GM21515 (cell line): ENCODE results near the gene U2AF1L4.
"Not testable (repeated sequence)": the region's sequence is repeated elsewhere in the genome, so short reads cannot be mapped to it uniquely, and the experiment has no call there.

ENCODE experiments used
- ATAC-seq: cut with Tn5 transposase; IDR thresholded peaks from one replicate; pipeline ENCODE4 v1.9.1; 2021; ENCODE audit not compliant: unreplicated experiment

U2AF1L4 gene

DNA sequence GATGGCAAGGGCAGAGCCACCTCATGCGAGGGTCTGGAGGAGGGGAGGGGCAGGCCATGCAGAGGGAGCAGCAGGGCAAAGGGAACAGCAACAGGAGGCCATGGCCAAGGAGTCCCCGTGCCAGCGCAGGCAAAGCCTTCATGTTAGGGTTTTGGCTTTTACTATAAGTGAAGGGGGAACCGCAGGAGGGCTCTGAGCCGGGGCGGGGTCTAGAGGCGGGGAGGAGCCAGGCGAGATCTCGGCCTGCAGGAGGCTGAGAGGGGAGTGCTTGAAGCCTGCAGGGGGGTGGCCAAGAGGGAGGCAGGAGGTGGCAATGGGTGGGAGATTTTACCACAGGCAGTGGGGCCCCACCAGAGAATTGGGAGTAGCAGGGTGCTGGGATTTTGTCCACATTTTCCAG lies 36.4 kb upstream of the U2AF1L4 start:
- ATAC-seq: no peak

DNA sequence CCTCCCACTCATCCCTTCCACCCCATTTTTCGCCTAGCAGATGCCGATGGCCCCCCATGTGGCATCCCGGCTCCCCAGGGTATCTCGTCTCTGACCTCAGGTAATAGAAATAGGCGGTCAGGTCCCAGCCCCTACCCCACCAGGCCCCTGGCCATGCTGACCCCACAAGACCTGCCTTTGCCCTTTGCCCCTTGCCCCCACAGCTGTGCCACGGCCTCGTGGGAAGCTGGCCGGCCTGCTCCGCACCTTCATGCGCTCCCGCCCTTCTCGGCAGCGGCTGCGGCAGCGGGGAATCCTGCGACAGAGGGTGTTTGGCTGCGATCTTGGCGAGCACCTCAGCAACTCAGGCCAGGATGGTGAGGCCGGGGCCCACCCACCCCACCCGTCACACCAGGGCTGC lies 35.5 kb upstream of the U2AF1L4 start:
- no peak for ATAC-seq

DNA sequence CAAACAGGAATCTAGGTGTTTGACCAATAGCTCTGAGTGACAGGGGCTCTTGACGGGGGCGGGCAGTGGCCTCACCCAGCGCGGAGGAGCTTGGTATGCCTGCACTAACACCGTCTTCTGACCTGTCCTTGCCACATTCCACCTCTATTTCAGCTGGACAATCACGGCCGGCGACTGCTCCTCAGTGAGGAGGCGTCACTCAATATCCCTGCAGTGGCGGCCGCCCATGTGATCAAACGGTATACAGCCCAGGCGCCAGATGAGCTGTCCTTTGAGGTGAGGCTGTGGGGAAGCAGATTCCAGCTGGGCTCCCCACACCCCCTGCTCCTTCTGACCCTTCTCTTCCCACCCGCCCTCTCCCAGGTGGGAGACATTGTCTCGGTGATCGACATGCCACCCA lies 34.8 kb upstream of the U2AF1L4 start:
- no peak for ATAC-seq

DNA sequence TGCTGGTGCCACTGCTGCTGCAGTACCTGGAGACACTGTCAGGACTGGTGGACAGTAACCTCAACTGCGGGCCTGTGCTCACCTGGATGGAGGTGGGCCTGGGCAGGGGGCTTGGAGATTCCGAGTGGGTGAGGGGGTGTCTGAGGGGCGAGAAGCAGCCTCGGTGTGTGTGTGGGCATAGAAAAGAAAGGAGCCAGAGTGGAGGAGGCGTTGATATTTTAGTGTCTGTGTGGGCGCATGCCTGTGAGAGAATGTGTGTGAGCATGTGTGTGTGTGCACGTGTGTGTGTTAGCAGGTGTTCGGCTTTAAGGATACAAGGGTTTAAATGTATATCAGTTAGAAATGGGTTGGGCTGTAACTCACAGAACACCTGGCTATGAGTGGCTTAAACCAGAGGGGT lies 33.8 kb upstream of the U2AF1L4 start:
- ATAC-seq: no peak

DNA sequence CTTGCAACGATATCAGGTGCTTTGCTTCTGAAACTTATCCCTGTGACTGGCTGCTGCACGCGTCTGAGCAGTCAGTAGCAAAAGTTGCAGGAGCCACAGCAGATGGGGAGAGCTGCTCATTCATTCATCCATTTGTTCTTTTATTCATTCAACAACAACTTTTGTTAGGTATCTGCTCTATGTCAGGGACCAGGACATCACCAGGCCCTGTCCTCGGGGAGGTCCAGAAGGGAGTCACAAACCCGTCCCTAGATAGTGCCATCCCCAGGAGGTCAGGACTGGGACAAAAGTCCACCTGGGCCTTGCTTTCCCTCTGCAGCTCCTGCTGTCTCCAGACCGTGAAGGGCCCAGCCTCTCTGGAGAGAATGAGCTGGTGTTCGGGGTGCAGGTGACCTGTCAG lies 32.7 kb upstream of the U2AF1L4 start:
- no peak for ATAC-seq

DNA sequence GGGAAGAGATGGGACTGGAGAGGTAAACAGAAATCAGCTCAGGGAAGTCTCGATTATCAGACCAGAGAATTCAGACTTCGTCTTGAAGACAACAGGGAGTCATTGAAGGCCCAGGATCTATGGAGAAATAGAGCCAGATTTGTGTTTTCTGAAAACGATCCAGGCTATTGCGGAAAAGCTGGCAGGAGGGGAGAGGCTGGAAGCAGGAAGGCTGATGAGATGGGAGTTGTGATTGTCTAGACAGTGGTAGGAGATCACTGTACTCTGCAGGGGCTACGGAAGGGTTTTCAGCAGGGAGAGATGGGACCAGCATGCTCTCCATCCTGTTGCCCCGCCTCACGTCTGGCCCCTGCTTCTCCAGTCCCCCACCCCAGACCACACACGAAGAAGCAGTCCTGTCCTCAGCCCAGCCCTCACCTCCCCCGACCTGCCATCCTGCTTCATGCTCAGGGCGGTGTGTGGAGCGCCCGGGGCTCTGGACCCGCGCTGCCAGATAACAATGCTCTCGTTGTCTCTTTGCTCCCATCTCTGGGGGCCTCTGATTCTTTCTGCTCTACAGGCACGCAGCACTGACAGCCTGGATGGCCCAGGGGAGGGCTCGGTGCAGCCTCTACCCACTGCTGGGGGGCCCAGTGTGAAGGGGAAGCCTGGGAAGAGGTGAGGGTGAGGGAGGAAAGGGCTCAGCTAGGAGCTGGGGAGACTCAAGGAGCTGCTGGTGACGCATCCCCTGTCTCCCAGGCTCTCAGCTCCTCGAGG lies 32.0 kb upstream of the U2AF1L4 start:
- no peak for ATAC-seq

DNA sequence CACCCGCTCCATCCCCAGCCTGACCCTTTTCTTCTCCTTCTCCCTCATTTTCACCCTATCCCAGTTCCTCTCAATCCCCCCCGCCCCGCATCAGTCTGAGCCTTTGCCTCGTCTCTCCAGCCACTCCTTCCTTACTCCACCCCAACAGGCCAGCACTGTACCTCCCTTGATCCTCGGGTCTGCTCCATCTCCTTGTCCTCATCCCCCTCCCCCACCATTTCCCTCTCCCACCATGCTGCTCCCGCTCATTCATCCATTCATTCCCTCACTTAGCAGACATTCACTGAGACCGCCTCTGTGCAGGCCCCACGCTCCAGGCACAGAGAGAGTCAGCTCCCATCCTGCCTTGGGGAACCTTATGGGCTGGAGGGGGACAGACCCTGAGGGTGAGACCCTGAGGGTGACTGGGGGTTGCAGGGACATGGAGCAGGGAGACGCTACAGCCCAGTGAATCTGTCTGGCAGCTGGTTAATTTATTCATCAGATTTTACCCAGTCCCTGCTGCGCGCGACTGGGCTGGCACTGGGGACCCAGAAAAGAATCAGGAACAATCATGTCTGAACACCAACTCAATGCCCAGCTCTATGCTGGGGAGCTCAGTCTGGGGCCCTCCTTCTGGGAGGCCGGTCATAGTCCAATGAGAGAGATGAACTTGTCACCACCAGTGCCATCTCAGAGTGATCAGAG lies 31.0 kb upstream of the U2AF1L4 start:
- no peak for ATAC-seq

DNA sequence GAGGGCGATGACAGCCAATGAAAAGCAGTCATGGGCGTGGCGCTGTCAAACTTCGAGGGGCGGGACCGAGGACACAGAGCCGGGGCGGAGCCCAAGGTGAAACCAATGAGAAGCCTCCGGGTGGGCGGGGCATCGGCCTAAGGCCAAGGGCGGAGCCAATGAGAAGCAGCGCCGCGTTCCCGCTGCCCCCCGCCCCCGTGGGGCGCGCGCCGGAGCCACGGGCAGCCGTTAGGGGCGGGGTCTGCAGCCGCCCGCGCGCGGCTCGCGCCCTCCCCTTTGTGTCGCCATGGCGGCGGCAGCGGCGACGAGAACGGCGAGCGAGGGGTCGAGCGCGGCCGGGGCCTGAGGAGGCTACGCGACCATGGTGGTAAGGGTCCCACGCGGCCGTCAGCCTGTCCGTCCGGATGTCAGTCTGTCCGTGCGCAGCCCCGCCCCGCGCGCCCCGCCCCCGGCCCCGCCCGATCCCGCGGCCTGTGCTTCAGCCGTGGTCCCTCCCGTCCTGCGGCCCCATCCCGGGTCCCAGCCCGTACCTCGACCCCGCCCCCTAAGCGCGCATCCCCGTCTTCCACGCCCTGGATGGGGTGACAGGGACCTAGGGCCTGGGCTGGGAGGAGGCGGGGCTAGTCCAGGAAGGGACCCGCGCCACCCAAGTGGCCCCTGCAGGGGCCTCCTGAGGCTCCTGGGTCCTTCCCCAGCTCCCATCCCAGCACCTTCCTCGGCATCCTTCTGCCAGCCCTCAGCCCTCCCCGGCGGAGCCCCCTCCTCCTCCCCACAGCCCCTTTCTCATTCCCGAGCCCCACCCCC lies 30.3 kb upstream of the U2AF1L4 start, which contains the start of gene ARHGAP33:
TSS of gene ARHGAP33 (plus strand) at position 267 of the 804 bp plus-strand sequence. CDS start at position 362, 95 bp downstream.
- ATAC-seq: peak; percentile 91

DNA sequence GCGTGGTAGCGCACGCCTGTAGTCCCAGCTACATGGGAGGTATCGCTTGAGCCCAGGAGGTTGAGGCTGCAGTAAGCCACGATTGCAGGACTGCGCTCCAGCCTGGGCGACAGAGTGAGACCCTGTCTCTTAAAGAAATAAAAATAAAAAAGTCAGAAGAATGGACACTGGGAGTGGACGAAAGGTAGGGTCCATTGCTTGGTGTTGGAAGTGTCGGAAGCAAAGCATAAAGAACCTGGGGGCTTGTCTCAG lies 29.8 kb upstream of the U2AF1L4 start:
- ATAC-seq: no peak

DNA sequence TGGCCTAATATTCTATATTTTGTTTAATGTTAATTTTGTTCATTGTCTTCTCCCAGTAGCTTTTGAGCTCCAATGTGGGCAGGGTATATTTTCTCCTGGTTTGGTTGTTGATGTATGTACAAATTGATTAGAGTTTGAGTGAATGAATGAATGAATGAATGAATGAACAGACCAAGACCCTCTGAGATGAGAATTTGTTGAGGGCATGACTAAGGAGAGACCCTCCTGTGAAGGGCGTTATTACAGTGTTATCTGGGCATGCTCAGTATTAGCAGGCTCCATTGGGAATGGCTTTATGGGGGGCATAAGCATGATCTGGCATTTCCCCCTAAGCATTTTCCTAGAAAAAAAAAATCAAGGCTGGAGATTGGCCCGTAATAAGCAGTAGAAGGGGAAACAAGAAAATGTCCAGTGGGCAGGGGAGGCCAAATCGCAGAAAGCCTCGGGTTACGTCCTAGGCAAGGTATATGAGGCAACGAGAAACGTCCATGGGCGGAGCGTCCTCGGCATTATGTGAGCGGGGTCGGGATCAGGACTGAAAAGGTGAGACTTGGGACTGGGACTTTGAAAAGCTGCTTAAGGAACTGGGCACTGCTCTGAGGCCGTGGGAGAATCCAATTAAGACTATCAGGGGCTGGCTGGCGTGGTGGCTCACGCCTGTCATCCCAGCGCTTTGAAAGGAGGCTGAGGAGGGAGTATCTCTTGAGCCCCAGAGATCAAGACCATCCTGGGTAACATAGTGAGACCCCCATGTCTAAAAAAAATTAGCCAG lies 29.2 kb upstream of the U2AF1L4 start:
- no peak for ATAC-seq

DNA sequence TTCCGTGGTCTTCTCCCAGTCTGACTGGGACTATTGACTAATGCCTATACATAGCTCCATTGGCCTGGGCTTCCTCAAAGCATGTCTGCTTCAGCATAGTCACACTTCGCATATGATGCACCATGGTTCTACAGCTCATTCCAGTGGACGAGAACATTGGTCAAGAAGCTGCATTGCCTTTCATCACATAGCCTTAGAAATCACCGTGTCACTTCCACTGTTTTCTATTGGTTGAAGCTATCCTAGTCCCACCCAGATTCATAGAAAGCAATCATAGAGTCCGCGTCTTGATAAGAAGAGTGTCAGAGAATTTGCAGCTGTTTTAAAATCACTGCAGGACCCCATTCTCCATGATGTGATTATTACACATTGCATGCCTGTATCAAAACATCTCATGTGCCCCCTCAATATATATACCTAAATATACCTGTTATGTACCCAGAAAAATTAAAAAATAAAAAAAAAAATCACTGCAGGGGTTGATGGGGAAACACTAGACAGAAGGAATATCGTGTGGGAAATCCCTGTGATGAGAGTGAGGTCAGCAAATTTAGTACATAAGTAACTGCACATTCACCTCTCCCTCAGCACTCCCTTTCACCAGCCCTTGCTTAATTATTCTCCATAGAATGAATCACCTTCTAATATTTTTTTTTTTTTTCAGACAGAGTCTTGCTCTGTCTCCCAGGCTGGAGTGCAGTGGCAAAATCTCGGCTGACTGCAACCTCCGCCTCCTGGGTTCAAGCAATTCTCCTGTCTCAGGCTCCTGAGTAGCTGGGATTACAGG lies 28.0 kb upstream of the U2AF1L4 start:
- ATAC-seq: no peak

DNA sequence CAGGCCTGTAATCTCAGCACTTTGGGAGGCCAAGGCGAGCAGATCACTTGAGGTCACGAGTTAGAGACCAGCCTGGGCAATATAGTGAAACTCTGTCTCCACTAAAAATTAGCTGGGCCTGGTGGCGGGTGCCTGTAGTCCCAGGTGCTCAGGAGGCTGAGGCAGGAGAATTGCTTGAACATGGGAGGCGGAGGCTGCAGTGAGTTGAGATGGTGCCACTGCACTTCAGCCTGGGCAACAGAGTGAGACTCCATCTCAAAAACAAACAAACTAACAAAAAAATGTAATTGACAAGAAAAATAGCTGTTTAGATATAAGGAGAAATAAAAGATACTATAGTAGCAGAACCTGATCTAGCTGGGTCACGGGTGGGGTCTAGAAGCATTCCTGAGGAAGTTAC lies 27.1 kb upstream of the U2AF1L4 start:
- not testable (repeated sequence) for ATAC-seq

DNA sequence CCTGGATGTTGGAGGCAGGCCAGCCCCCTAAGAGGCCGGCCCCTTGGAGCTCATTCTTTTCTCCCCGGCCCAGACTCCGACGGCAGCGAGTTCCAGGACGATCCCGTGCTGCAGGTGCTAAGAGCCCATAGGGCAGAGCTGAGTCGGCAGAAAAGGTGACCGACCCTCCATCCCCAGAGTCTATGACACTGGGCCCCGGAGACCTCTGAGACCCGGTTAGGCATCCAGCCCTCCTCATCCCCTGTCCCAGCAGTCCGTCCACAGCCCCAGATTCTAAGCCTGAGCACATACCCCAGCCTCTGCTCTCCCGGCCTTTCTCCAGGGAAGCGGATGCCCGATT lies 22.8 kb upstream of the U2AF1L4 start:
- no peak for ATAC-seq

DNA sequence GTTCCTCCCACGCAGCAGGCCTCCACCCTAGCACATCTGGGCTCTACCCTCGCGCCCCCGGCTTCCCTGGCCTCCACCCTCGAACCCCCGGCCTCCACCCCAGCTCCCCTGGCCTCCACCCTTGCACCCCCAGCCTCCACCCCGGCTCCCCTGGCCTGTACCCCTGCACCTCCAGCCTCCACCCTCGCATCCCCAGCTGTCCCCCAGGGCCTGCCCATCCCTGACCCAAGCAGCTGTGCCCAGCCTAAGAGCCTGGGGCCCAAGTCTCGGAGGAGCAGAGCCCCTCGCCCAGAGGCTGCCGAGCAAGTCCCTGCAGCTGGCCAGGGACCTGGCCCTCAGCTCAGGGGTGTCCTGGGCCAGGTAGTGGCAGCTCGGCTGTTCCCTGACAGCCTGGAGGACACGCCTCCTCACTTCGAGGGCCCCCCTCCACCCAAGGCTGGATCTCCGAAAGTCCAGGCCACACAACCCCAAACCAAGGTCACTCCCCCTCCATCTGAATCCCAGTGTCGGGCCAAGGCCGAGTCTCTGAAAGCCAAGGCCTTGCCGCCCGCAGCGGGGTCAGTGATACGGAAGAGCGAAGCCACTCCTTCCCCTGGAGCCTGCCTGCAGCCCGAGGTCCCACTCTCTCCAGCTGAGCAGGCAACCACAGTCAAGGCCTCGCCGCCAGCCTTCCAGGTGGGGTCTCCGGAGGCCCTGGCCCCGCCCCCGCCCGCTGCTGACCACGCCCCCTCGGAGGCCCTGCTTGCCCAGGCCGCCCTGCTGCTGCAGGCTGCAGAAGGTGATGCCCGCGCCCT lies 22.3 kb upstream of the U2AF1L4 start:
- ATAC-seq: no peak

DNA sequence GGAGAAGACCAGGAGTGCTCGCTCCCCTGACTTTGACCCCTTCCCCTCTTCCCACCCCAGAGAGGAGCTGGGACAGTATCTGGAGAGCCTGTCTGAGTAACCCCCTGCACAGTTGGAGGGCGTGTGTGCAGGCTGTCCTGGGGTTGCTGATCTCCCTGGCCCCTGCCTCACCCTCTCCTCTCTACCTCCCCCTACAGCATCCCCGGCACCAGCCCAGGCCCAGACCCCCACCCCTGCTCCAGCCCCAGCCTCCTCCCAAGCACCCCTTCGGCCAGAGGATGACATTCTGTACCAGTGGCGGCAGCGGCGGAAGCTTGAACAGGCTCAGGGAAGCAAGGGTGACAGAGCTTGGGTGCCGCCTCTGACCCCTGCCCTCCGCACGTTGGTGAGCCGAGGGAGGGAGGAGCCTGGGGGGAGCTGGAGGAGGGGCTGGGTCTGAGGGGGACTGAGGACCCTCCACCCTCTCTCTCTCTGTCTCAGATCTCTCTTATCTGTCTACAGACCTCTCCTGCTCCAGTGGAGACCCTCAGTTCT lies 21.4 kb upstream of the U2AF1L4 start:
- ATAC-seq: no peak

DNA sequence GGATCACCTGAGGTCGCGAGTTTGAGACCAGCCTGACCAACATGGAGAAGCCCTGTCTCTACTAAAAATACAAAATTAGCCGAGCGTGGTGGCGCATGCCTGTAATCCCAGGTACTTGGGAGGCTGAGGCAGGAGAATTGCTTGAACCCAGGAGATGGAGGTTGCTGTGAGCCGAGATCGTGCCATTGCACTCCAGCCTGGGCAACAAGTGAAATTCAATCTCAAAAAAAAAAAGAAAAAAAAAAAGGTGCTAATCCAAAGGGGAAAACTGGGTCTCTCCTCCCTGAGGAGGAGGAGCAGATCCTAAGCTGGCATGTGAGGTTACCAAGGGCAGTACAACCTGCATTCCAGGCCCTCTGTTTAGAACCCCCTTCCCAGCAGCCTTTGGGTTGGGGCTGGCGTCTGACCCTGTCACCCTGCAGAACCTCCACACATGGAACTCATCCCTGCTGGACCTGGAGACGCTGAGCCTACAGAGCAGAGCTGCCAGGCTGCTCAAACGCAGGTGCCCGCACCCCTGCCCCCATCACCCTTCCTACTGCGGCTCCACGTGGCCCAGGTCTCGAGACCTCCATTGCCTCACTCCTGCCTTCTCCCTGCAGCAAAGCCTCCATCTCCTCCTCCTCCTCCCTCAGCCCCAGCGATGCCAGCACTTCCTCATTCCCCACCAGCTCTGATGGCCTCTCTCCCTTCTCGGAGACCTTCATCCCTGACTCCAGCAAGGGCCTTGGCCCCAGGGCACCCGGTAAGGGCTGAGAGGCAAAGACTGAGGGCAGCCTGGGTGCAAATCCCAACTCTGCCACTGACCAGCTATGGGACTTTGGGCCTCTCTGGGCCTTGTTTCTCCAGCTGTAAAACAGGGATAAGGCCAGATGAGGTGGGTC lies 19.5 kb upstream of the U2AF1L4 start:
- ATAC-seq: no peak

DNA sequence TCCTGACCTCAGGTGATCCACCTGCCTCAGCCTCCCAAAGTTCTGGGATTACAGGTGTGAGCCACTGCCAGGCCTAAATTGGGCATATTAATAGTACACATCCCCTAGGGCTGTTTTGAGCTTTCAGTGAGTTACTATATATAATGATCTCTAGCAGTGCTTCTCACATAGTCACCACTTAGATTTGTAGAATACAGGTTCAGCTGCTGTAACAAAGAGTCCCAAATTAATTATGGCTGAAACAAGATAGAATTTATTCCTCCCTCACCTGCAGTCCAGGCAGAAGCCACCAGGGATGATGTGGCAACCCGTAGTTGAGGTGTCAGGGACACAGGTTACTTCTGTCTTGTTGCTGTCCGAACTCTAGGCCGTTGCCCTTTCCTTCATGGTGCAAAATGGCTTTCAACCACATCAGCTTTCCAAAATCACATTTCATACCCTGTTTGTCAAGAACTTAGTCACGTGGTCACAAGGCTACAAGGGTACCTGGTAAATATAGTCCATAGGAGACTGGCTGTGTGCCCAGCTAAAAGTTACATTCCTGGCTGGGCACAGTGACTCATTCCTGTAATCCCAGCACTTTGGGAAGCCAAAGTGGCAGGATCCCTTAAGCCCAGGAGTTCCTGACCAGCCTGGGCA lies 15.6 kb upstream of the U2AF1L4 start:
- ATAC-seq: no peak

DNA sequence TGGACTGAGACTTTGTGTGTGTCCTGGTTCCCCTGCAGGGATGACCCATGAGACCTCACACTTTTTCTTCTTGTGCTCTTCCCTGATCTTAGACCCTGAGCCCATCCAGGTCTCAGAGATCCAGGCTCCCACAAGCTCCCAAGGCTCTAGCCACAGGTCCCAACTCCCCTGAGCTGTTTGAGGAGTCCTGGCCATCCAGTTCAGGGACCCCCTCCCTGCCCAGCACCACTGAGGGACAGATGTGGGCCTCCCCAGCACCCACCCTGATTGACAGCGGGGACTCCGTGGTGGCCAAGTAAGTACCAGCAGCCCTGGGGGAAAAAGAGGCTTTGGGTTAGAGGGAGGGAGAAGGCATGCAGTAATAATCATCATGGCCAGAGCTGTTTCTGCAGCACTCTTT lies 14.5 kb upstream of the U2AF1L4 start:
- no peak for ATAC-seq
